ENCODE data around the gene RIMS4. TPM values are rescaled to one million over a fixed set of nuclear protein-coding genes. Genes with fewer than 3 reads are reported as not detected.

The RIMS4 gene
- polyA plus RNA-seq (ENCODE audit: insufficient read length in 4 of 4): under 1 TPM; 0.64 to 0.99 (median 0.78) TPM

DNA sequence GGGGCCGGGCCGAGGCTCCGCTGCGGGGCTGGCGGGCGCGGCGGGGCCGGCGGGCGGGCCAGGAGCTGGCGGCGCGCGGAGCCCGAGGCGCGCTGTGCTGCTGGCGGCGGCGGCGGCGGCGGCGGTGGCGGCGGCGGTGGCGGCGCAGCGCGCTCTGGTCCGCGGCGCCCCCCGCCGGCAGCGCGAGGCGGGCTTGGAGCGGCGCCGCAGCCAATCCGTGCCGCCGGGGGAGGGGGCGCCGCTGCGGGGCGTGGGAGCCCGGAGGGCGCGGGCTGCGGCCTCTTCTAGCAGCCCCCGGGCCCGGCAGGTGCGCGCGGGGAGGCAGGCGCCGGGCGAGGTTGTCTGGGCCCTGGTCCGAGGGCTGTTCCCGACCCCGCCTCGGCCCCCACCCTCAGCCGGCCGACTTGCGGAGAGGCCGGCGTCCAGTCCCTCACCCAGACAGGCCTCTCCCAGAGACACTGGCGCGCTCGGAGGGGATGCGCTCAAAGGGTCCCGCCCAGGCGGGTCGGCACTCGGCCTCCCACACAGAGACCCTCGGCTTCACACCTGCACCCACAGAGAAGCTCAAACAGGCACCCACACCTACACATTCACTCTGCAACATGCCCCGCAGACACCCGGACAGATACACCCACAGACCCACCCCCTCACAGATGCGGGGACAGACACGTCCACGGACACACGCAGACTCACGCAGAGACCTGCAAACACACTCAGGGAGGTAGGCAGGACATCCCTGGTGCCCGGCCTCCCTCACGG, at the start of gene RIMS4:
RIMS4 (minus strand) TSS at position 156 of the 759 bp plus-strand sequence. CDS start 275 bp downstream, outside the sequence.
- DNase-seq (ENCODE audit: low read depth in 4 of 4, low spot score in 3 of 4): no peak

- no peak for DNase-seq (ENCODE audit: low read depth in 4 of 4, low spot score in 3 of 4)
These were observed 48.4 kb upstream of the RIMS4 start for GRCh38 chr20:44858606-44859360.

DNA sequence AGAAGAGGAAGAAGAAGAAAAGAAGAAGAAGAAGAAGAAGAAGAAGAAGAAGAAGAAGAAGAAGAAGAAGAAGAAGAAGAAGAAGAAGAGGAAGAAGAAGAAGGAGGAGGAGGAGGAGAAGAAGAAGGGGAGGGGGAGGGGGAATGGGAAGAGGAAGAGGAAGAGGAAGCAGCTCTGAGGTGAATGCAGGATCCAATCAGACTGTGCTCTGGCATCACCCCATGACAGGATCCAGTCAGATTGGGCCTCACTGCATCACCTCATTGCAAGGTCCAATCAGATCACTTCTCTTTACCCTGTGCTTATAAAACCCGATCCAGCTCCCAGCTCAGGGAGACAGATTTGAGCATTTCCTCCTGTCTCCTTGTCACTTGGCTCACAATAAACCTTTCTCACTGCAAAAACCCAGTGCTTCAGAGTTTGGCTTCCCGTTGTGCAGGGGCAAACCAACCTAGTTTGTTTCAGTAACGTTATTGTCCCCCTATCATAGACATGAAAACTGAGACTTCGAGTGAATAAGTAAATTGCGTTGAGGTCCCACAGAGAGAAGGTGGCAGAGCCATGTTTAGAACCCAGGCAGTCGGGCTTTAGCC, 46.6 kb upstream of the RIMS4 start:
- no peak for DNase-seq (ENCODE audit: low read depth in 4 of 4, low spot score in 3 of 4)

DNA sequence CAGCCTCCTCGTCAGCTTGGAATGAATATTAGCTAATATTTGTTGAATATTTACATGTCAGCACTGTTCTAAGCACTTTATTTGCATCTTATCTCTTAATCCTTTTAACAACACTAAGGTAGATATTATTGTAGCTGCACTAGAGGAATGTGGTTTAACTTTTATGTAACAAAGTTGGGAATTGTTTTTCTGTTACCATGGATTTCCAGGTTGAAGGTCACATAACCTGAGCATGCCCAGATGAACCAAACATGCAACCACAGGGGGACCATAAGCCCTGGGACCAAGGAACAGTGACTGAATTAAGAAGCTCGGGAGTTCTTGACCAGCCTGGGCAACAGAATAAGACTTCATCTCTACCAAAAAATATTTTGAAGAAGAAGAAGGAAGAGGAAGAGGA, 46.1 kb upstream of the RIMS4 start:
- no peak for DNase-seq (ENCODE audit: low read depth in 4 of 4, low spot score in 3 of 4)

DNA sequence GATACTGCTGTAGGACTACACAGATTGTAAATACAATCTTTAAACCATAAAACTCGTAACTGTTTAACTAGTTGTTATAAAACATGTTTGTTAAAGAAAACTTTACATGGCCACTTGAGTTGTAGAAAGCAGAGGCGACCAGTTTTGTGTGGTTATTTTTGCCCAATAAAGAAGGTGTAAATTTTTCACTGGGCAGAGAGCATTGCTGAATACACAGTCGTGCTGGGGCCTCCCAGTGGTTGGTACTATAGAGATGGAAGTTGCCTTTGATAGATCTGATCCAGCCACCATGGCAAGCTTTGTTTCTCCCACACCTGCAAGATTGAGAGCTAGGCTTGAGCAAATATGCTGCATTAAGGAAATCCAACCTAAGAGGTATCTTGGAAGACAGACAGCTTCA, 41.2 kb upstream of the RIMS4 start:
- no peak for DNase-seq (ENCODE audit: low read depth in 4 of 4, low spot score in 3 of 4)

DNA sequence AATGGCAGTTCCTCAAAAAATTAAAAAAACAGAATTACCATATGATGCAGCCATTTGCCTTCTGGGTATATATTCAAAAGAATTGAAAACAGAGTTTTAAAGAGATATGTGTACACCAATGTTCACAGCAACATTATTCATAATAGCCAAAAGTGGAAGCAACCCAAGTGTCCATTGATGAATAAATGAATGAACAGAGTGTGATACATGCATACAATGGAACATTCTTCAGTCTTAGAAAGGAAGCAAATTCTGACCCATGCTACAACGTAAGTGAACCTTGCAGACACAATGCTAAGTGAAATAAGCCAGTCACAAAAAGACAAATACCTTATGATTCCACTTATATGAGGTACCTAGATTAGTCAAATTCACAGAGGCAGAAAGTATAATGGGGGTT, 40.5 kb upstream of the RIMS4 start:
- DNase-seq (ENCODE audit: low read depth in 4 of 4, low spot score in 3 of 4): no peak

- no peak for DNase-seq (ENCODE audit: low read depth in 4 of 4, low spot score in 3 of 4)
These were observed 39.9 kb upstream of the RIMS4 start for GRCh38 chr20:44850272-44850671.

DNA sequence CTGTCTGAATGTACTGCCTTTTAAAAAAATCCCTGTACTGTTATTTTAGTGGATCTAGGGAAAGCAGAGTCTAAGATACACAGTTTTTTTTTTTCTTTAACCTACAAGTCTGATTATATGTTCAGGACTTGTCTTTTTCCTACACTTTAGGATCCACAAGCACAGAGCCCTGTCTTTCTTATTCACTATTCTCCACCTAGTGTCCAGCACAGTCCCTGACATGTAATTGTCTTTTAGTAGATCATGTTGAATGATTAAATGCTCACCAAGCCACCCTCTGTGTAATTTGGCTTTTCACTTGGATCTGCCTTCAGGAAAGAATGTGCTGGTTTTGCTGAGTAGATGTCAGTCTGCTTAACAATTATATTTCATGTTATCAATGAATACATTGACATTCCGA, 39.4 kb upstream of the RIMS4 start:
- no peak for DNase-seq (ENCODE audit: low read depth in 4 of 4, low spot score in 3 of 4)

- DNase-seq (ENCODE audit: low read depth in 4 of 4, low spot score in 3 of 4): no peak
These were observed 38.1 kb upstream of the RIMS4 start for GRCh38 chr20:44848254-44849015.

DNA sequence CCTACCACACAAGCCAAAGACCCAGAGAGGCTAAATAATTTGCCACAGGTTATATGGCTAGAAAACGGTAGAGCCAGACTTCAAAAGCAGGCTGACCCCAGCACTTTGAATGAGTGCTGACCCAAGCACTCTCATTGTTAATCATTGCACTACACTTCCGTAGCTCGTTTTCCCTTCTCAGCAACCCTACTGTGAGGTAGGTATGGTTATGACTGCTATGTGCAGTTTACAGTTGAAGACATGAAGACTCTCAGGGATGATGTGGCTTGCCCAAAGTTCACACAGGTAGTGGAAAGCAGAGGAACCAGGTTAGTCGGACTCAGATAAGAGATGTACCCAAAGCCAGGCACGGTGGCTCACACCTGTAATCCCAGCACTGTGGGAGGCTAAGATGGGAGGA, 33.5 kb upstream of the RIMS4 start:
- DNase-seq (ENCODE audit: low read depth in 4 of 4, low spot score in 3 of 4): no peak

DNA sequence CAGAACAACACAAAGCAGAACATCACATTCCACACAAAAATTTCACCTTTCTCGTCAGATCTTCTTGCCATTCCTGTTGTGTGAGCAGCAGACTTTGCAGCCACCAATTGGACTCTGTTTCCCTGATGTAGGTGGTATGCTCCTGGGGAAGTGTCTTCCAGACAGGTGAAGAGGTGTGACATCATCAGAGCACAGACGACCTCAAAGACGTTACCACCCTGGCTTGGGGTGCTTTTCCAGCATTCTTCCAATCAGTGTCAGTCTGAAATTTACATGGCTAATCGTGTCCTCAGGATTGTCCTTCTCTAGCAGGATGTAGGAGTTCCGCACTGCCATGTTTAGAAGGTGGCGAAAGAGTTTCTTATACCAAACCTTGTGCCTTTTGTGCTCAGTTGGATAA, 31.6 kb upstream of the RIMS4 start:
- no peak for DNase-seq (ENCODE audit: low read depth in 4 of 4, low spot score in 3 of 4)

DNA sequence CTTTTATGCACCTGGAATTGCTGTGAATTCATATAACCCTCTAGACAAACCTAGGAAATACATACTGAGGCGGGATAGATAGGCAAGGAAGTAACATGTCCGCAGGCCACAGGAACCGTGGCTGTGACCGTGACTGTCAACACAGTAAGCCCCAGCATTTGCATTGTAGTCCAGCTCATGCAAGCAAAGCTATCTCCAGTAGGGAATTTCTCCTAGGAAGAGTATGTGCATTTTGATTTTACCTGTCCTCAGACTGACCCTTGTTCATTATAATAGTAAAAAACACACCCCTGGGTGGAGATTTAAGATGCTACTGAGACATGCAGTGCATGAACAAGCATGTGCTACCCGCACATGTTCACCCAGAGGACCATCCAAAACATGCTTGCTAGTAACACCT, 30.5 kb upstream of the RIMS4 start:
- no peak for DNase-seq (ENCODE audit: low read depth in 4 of 4, low spot score in 3 of 4)

- no peak for DNase-seq (ENCODE audit: low read depth in 4 of 4, low spot score in 3 of 4)
These were observed 29.1 kb upstream of the RIMS4 start for GRCh38 chr20:44839481-44839880.

DNA sequence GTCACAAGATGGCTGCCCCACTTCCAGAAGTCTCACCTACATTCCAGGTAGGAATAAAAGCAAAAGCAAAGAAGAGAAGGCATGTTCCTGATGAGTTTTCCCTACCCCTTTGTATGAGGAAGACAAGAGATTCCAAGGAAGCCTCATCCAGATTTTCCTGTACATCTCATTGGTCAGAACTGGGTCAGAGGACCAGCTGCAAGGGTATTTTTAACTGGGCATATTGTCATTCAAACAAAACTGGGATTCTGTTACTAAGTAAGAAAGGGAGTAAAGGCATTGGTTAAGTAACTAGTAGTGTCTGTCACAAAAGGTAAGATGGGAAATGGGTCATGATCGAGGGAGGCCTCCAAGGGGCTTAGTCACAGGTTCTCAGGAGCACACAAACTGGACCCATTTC, 28.2 kb upstream of the RIMS4 start:
- no peak for DNase-seq (ENCODE audit: low read depth in 4 of 4, low spot score in 3 of 4)

DNA sequence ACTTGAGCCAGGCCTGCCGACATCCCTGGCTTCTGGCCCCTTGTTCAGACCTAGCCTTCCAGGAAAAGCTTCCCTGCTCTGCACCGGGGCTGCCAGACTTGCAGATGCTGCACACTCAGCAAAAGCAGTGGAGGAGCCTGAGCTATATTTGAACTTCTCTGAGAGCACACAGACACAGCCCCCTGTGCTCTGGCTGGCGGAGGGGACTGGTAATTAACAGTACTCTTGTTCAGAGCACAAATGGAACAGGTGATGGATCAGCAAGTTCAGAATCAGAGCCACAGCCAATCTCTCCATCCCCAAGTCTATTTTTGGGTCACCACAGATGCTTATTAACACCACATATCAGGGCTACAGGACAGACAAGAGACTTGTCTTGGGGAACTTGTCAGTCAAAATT, 27.6 kb upstream of the RIMS4 start:
- no peak for DNase-seq (ENCODE audit: low read depth in 4 of 4, low spot score in 3 of 4)

DNA sequence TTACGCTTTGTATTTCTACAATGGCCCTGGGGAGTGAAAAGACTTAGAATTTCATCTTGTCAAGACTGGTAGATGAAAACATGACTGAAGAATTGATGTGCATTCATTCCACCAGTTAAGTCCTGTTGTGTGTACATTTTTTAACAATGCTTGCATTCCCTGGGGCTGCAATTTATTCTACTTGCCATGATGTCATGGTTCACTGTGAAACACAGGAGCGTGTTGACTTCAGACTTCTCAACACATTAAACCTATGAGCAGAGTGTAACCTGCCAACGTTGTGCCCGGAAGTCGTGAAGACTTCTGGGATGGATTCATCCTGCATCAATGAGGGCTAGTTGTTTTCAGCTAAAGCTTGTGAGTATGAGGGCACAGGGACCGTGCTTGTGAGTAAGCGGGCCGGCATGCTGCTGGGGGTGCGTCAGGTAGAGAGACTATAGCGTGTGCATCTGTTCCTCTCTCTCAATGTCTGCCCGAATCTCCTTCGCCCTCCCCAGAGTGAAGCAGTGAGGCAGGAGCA, 26.3 kb upstream of the RIMS4 start:
- no peak for DNase-seq (ENCODE audit: low read depth in 4 of 4, low spot score in 3 of 4)

DNA sequence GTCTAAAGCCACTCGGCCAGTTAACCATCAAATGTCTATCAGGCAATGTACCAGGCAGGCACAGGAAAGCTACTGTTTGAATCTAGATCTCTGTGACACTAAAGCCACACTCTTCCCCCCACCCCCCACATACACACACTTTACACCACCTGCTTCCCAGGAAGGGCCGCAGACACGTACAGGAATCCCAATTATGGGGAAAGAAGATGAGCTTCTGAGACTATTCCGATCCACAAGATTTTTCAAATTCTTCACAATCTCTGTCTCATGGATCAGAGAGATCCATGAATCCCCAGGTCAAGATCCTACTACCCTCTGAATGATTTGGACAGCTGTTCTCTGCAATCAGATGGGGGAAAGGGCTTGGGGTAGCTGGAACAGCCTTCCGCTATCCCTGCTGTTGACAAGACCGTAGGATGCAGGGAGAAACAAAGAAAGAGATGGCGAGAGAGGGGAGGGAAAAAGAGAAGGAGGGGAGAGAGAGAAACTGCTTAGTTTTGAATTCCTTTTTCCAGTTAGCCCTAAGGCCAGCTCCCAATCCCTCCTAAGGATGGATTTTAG, 25.4 kb upstream of the RIMS4 start:
- DNase-seq (ENCODE audit: low read depth in 4 of 4, low spot score in 3 of 4): no peak

- no peak for DNase-seq (ENCODE audit: low read depth in 4 of 4, low spot score in 3 of 4)
These were observed 24.8 kb upstream of the RIMS4 start for GRCh38 chr20:44835116-44835515.

GRCh38 chr20:44834693-44835092, 24.3 kb upstream of the RIMS4 start:
- no peak for DNase-seq (ENCODE audit: low read depth in 4 of 4, low spot score in 3 of 4)

DNA sequence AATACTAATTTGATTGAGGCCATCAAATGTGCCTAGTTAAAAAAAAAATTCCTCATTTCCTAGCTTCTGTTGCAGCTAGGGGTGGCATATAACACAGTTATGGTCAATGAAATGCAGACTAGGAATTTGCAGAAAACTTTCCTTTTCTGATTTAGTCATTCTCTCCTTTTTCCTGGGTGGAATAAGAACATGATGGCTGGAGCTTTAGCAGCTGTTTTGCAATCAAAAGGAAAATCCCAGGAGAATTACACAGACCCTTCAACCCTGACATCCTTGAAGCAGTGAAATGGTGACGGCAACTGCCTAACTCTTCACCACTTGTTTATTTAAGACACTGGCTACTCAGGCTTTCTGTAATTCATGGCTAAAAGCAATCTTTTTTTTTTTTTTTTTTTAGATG, 23.1 kb upstream of the RIMS4 start:
- no peak for DNase-seq (ENCODE audit: low read depth in 4 of 4, low spot score in 3 of 4)

Data from right renal pelvis (tissue), 4 donors.